Panc1 (cell line): Measurements from ENCODE around the gene CATSPER3. TPM values are rescaled to one million over a fixed set of nuclear protein-coding genes. Genes with fewer than 3 reads are reported as not detected.

Experiments used
- ATAC-seq: fragments of 200-7000 bp; cut with Tn5 transposase; 2 replicates; pipeline ENCODE4 v1.9.1; 2020; ENCODE audit warnings: mild to moderate bottlenecking, moderate library complexity
- BruUV-seq: library from RNA; stranded (reverse); fragments of 400-500 nt; replicated peaks from 2 replicates; lab custom pipeline; 2021; lab: Mats Ljungman, UMichigan
- CTCF ChIA-PET: fragments of 300-600 bp; sonication (Branson Sonifier 250); formaldehyde crosslinking; loops from one replicate; lab custom pipeline; 2022; ENCODE audit warnings: antibody characterized with exemption; lab: Charles Lee
- POLR2A ChIA-PET: fragments of 300-600 bp; sonication (Branson Sonifier 250); formaldehyde crosslinking; loops from one replicate; lab custom pipeline; 2022; ENCODE audit warnings: antibody characterized with exemption; lab: Charles Lee
- DNase-seq: peaks from one replicate; pipeline ENCODE4 v3.0.0-alpha.2; 2010; ENCODE audit warnings: low read depth, low spot score
- H3K27ac ChIP-seq: 2 replicates; pipeline ENCODE4 v1.5.1; 2011; ENCODE audit warnings: mild to moderate bottlenecking, low read length, inconsistent platforms
- H3K27me3 ChIP-seq: fragments of 200-500 bp; sonication (Bioruptor generic); 2 replicates; pipeline ENCODE4 v1.6.0; 2014; ENCODE audit warnings: low read length, inconsistent platforms; ENCODE audit not compliant: control insufficient read depth, insufficient read depth
- H3K36me3 ChIP-seq: fragments of 200-500 bp; sonication (Bioruptor generic); 2 replicates; pipeline ENCODE4 v1.5.1; 2014; ENCODE audit warnings: inconsistent platforms, mild to moderate bottlenecking, low read length, moderate library complexity; ENCODE audit not compliant: control insufficient read depth, insufficient read depth
- H3K4me1 ChIP-seq: 2 replicates; pipeline ENCODE4 v1.5.1; 2011; ENCODE audit warnings: inconsistent platforms, mild to moderate bottlenecking, low read length, moderate library complexity; ENCODE audit not compliant: control insufficient read depth, insufficient read depth
- H3K4me3 ChIP-seq, 2 experiments: 2 replicates each; pipeline ENCODE4 v1.5.1; 2011 to 2012; ENCODE audit warnings: low read depth in 2 of 2, low read length in 2 of 2, mild to moderate bottlenecking in 2 of 2, inconsistent platforms in 1 of 2, moderate library complexity in 1 of 2
- H3K9me3 ChIP-seq: fragments of 200-500 bp; sonication (Bioruptor generic); 2 replicates; pipeline ENCODE4 v1.5.1; 2014; ENCODE audit warnings: low read depth, mild to moderate bottlenecking, inconsistent platforms, low read length, moderate library complexity; ENCODE audit not compliant: control insufficient read depth, insufficient read depth
- CTCF ChIP-seq: fragments of 450-650 bp; IDR thresholded peaks from 2 replicates; pipeline ENCODE4 v1.5.1; 2017; ENCODE audit warnings: mild to moderate bottlenecking
- POLR2AphosphoS5 ChIP-seq: IDR thresholded peaks from 2 replicates; pipeline ENCODE4 v1.6.1; 2012; ENCODE audit warnings: mild to moderate bottlenecking, low read depth, low read length, moderate library complexity
- SIN3A ChIP-seq: IDR thresholded peaks from 2 replicates; pipeline ENCODE4 v1.6.1; 2012; ENCODE audit warnings: low read depth, mild to moderate bottlenecking, low read length, moderate library complexity, borderline replicate concordance; ENCODE audit not compliant: insufficient read depth
- TCF7L2 ChIP-seq: IDR thresholded peaks from 2 replicates; pipeline ENCODE4 v1.6.1; 2011; ENCODE audit warnings: mild to moderate bottlenecking, low read depth, low read length, inconsistent platforms
- in situ Hi-C: cut with HindIII; loops from 2 replicates; pipeline ENCODE4 v1.10.0; 2016; ENCODE audit warnings: low sequenced_read_pairs, low pct_unique_long_range_greater_than_20kb
- intact Hi-C: fragments of 100-400 bp; cut with micrococcal nuclease; formaldehyde crosslinking; loops from one replicate; pipeline ENCODE4 v1.10.0; 2022; ENCODE audit not compliant: unreplicated experiment
- total RNA-seq: library from RNA; stranded (reverse); gene quantifications from one replicate; pipeline ENCODE4 v1.2.1, GENCODE V29; 2021; ENCODE audit not compliant: unreplicated experiment
- TF ChIP-seq, protein P1 (sequence below), 2 experiments: IDR thresholded peaks; 2 replicates each; pipeline ENCODE4 v1.6.1; 2011 to 2012; ENCODE audit warnings: low read depth in 2 of 2, control low read depth in 1 of 2, low read length in 1 of 2, mild to moderate bottlenecking in 1 of 2, moderate library complexity in 1 of 2; ENCODE audit not compliant: insufficient read depth in 1 of 2

CATSPER3 gene
- total RNA-seq, 1 experiment from 2014 or later = 0.69 TPM

GRCh38 chr5:135045488-135045887 is 77.8 kb downstream of the CATSPER3 start:
- POLR2A ChIA-PET = no interaction called here
- Histone ChIP-seq H3K36me3 (no peaks in the 10 kb centered on the region), H3K27me3 (no peaks in the 10 kb centered on the region), H3K4me1 (no peaks in the 10 kb centered on the region), H3K9me3 (no peaks in the 10 kb centered on the region), H3K4me3 (no peak overlapping the region), H3K27ac (no peak overlapping the region)
- intact Hi-C loops = no loop called here
- no peak for TF ChIP-seq TCF7L2
- no peak for TF ChIP-seq POLR2AphosphoS5
- no peak for TF ChIP-seq SIN3A
- TF ChIP-seq CTCF = no peak
- TF ChIP-seq, protein P1, sequence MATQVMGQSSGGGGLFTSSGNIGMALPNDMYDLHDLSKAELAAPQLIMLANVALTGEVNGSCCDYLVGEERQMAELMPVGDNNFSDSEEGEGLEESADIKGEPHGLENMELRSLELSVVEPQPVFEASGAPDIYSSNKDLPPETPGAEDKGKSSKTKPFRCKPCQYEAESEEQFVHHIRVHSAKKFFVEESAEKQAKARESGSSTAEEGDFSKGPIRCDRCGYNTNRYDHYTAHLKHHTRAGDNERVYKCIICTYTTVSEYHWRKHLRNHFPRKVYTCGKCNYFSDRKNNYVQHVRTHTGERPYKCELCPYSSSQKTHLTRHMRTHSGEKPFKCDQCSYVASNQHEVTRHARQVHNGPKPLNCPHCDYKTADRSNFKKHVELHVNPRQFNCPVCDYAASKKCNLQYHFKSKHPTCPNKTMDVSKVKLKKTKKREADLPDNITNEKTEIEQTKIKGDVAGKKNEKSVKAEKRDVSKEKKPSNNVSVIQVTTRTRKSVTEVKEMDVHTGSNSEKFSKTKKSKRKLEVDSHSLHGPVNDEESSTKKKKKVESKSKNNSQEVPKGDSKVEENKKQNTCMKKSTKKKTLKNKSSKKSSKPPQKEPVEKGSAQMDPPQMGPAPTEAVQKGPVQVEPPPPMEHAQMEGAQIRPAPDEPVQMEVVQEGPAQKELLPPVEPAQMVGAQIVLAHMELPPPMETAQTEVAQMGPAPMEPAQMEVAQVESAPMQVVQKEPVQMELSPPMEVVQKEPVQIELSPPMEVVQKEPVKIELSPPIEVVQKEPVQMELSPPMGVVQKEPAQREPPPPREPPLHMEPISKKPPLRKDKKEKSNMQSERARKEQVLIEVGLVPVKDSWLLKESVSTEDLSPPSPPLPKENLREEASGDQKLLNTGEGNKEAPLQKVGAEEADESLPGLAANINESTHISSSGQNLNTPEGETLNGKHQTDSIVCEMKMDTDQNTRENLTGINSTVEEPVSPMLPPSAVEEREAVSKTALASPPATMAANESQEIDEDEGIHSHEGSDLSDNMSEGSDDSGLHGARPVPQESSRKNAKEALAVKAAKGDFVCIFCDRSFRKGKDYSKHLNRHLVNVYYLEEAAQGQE (IDR thresholded peaks at IDR 0.05; ENCODE audit: insufficient read depth in 1 of 2, low read depth in 2 of 2, low read length in 1 of 2) = no peak
- in situ Hi-C loops = no loop called here
- no peak for DNase-seq
- CTCF ChIA-PET = no interaction called here
- no peak for ATAC-seq
- BruUV-seq = no TSS peak

DNA sequence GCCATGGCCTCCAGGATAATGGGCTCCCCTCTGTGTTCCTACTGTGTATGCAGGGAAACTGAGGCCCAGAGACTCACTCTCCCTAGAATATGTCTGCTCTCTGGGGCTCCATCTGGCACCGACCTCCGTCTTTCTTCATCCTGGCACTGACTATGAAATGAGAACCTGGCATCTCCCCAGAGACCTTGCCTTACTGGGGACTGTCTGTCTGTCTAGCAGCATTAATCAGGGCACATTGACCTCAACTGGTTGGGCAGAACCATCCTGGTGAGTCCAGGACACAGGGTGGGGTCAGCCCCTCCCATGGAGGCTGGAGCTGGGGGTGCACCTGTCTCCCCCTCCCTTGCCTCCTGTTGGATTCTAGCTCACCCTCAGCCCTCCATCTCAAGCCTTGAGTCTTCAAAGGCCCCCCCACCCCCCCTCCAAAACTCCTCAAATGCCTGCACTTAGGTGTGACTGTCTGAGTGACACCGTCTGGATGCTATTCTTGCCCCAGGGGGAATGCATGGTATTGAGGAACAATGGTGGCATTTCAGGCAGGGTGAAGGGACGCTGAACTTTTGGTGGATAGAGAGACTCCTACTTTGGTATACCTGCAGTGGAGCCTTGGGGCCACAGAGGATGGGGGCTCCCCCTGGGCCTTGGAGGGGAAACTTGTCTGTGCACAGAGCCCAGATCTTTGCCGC is 79.1 kb downstream of the CATSPER3 start:
- DNase-seq (no peak), ATAC-seq (no peak)
- Histone ChIP-seq H3K36me3 (no peaks in the 10 kb centered on the region), H3K4me1 (no peaks in the 10 kb centered on the region), H3K9me3 (no peaks in the 10 kb centered on the region), H3K4me3 (no peak overlapping the region), H3K27ac (no peak overlapping the region), H3K27me3 (no peaks in the 10 kb centered on the region)
- ChIA-PET CTCF (no interaction called here), POLR2A (interaction anchor here (0.6 kb wide), 1 partner anchor 440 kb away, joined by 5 read pairs; no protein-coding TSS in a partner anchor)
- no peak for TF ChIP-seq TCF7L2
- TF ChIP-seq POLR2AphosphoS5 = no peak
- TF ChIP-seq CTCF = no peak
- TF ChIP-seq, protein P1 (IDR thresholded peaks at IDR 0.05; ENCODE audit: insufficient read depth in 1 of 2, low read depth in 2 of 2, low read length in 1 of 2) = no peak
- TF ChIP-seq SIN3A = no peak
- BruUV-seq = no TSS peak
- in situ Hi-C loops (no loop called here), intact Hi-C loops (no loop called here)
